Uterus (tissue), 4 donors: ENCODE results near the gene GRID2. TPM values are rescaled to one million over a fixed set of nuclear protein-coding genes. Genes with fewer than 3 reads are reported as not detected.

Source experiments
- DNase-seq, 2 donors: peaks; one replicate each; pipeline ENCODE4 v3.0.0-alpha.2; 2019 to 2020
- H3K27ac ChIP-seq, 2 donors: fragments of 200-600 bp; sonication (generic); 1 replicate in 1 of 2; 2 replicates in 1 of 2; pipeline ENCODE4 v1.5.1; 2016 to 2018
- H3K27me3 ChIP-seq, 2 donors: fragments of 200-600 bp; sonication (generic); one replicate each; pipeline ENCODE4 v1.5.1; 2018 to 2019; ENCODE audit warnings: control low read depth in 1 of 2
- H3K36me3 ChIP-seq, 2 donors: fragments of 200-600 bp; sonication (generic); one replicate each; pipeline ENCODE4 v1.5.1; 2019; ENCODE audit warnings: control low read depth in 1 of 2
- H3K4me1 ChIP-seq, 2 donors: fragments of 200-600 bp; sonication (generic); one replicate each; pipeline ENCODE4 v1.5.1; 2018 to 2019; ENCODE audit warnings: control low read depth in 1 of 2
- H3K4me3 ChIP-seq, 2 donors: fragments of 200-600 bp; sonication (generic); 1 replicate in 1 of 2; 2 replicates in 1 of 2; pipeline ENCODE4 v1.5.1; 2018 to 2019; ENCODE audit warnings: mild to moderate bottlenecking in 1 of 2
- H3K9me3 ChIP-seq, 2 donors: fragments of 200-600 bp; sonication (generic); one replicate each; pipeline ENCODE4 v1.5.1; 2019; ENCODE audit warnings: control low read depth in 1 of 2
- POLR2A ChIP-seq, 2 donors: fragments of 450-650 bp; IDR thresholded peaks; one replicate each; pipeline ENCODE4 v1.6.1; 2016; ENCODE audit warnings: antibody characterized with exemption in 2 of 2, mild to moderate bottlenecking in 1 of 2, moderate library complexity in 1 of 2
- intact Hi-C: fragments of 100-400 bp; cut with DNase I; formaldehyde crosslinking; loops from one replicate; pipeline ENCODE4 v1.15.1; 2023; ENCODE audit warnings: low total_unique reads
- total RNA-seq, 4 donors: library from RNA; depleted of rRNA in 3 of 4; stranded (reverse); fragments of >200 nt in 3 of 4; gene quantifications; one replicate each; pipeline versions ENCODE4 v1.1.0 to v1.2.4, GENCODE V29; 2014 to 2023
- TF ChIP-seq, protein P1 (sequence below), 4 experiments: fragments of 200-600 bp in 2 of 4; fragments of 450-650 bp in 2 of 4; sonication (generic) in 2 of 4; IDR thresholded peaks; one replicate each; pipeline ENCODE4 v1.5.1; 2016 to 2019; ENCODE audit warnings: antibody characterized with exemption in 4 of 4, mild to moderate bottlenecking in 2 of 4, moderate library complexity in 1 of 4
- donor health status: DM: yes; HTN: yes; CAD: no.

Gene GRID2
- total RNA-seq, 4 donors from 2014 or later: 0.27 to 33.3 (median 0.59) TPM; not detected in 1

DNA sequence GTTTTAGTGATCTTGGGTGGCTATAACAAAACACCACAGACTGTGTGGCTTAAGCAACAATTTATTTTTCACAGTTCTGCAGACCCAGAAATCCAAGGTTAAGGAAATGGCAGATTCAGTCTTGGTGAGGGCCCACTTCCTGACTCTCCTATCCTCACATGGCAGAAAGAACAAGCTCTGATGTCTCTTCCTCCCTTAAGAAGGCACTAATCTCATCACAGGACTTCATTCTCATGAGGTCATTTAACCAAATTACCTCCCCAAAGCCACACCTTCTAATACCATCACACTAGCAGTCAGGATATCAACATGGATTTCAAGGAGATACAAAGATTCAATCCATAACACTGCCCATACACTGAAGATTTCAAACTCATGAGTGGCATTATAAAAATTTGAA is 350.3 kb downstream of the GRID2 start:
- intact Hi-C loops: no loop called here
- no peaks in the 10 kb centered on the region for H3K4me1 ChIP-seq
- TF ChIP-seq, protein P1, sequence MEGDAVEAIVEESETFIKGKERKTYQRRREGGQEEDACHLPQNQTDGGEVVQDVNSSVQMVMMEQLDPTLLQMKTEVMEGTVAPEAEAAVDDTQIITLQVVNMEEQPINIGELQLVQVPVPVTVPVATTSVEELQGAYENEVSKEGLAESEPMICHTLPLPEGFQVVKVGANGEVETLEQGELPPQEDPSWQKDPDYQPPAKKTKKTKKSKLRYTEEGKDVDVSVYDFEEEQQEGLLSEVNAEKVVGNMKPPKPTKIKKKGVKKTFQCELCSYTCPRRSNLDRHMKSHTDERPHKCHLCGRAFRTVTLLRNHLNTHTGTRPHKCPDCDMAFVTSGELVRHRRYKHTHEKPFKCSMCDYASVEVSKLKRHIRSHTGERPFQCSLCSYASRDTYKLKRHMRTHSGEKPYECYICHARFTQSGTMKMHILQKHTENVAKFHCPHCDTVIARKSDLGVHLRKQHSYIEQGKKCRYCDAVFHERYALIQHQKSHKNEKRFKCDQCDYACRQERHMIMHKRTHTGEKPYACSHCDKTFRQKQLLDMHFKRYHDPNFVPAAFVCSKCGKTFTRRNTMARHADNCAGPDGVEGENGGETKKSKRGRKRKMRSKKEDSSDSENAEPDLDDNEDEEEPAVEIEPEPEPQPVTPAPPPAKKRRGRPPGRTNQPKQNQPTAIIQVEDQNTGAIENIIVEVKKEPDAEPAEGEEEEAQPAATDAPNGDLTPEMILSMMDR (IDR thresholded peaks at IDR 0.05): no peak
- TF ChIP-seq POLR2A (IDR thresholded peaks at IDR 0.05): no peak
- H3K9me3 ChIP-seq: no peaks in the 10 kb centered on the region
- no peaks in the 10 kb centered on the region for H3K27me3 ChIP-seq
- no peak overlapping the region for H3K27ac ChIP-seq
- no peaks in the 10 kb centered on the region for H3K36me3 ChIP-seq
- DNase-seq: no peak
- no peak overlapping the region for H3K4me3 ChIP-seq

- Histone ChIP-seq H3K9me3 (no peaks in the 10 kb centered on the region), H3K4me3 (no peak overlapping the region), H3K36me3 (no peaks in the 10 kb centered on the region), H3K4me1 (no peaks in the 10 kb centered on the region), H3K27ac (no peak overlapping the region), H3K27me3 (no peaks in the 10 kb centered on the region)
- intact Hi-C loops: no loop called here
- DNase-seq: no peak
- TF ChIP-seq, protein P1 (IDR thresholded peaks at IDR 0.05): no peak
- no peak for TF ChIP-seq POLR2A (IDR thresholded peaks at IDR 0.05)
These were observed 353.9 kb downstream of the GRID2 start for GRCh38 chr4:92657695-92658094.

GRCh38 chr4:92658318-92658717 is 354.6 kb downstream of the GRID2 start:
- Histone ChIP-seq H3K36me3 (no peaks in the 10 kb centered on the region), H3K27me3 (no peaks in the 10 kb centered on the region), H3K27ac (no peak overlapping the region), H3K9me3 (no peaks in the 10 kb centered on the region), H3K4me3 (no peak overlapping the region), H3K4me1 (no peaks in the 10 kb centered on the region)
- intact Hi-C loops: no loop called here
- DNase-seq: no peak
- no peak for TF ChIP-seq POLR2A (IDR thresholded peaks at IDR 0.05)
- TF ChIP-seq, protein P1 (IDR thresholded peaks at IDR 0.05): no peak

DNA sequence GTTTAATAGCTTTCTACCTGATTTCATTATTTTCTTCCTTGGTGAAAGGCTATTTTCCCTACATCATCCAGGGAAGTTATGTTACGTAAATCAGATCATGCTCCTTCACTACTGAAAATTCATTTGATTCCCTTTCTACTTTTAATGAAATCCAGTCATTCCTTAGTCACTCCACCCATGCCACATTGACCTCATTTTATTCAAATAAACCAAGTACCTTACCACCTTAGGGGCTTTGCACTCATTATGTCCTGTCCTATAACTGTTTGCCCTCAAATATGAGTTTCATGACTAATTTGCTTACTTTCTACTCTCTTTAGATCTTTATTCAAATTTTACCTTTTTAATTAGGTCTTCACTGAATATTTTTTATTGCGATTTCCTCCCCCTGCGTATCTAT is 374.0 kb downstream of the GRID2 start:
- Histone ChIP-seq H3K4me3 (no peak overlapping the region), H3K27me3 (no peaks in the 10 kb centered on the region), H3K27ac (no peak overlapping the region), H3K4me1 (no peaks in the 10 kb centered on the region), H3K36me3 (no peaks in the 10 kb centered on the region), H3K9me3 (no peaks in the 10 kb centered on the region)
- intact Hi-C loops: no loop called here
- DNase-seq: no peak
- TF ChIP-seq, protein P1 (IDR thresholded peaks at IDR 0.05): no peak
- TF ChIP-seq POLR2A (IDR thresholded peaks at IDR 0.05): no peak

- no peak overlapping the region for H3K27ac ChIP-seq
- intact Hi-C loops: no loop called here
These were observed 374.5 kb downstream of the GRID2 start for GRCh38 chr4:92678292-92678691.

More at GRCh38 chr4:92678292-92678691, 374.5 kb downstream of the GRID2 start:
- Histone ChIP-seq H3K9me3 (no peaks in the 10 kb centered on the region), H3K4me3 (no peak overlapping the region), H3K36me3 (no peaks in the 10 kb centered on the region), H3K4me1 (no peaks in the 10 kb centered on the region), H3K27me3 (no peaks in the 10 kb centered on the region)
- TF ChIP-seq, protein P1 (IDR thresholded peaks at IDR 0.05): no peak
- TF ChIP-seq POLR2A (IDR thresholded peaks at IDR 0.05): no peak
- DNase-seq: no peak
